WTC11 (cell line): Measurements from ENCODE around the gene MTREX. TPM values are rescaled to one million over a fixed set of nuclear protein-coding genes. Genes with fewer than 3 reads are reported as not detected.

Source experiments
- ATAC-seq: fragments of 200-7000 bp; cut with Tn5 transposase; 2 replicates; pipeline ENCODE4 v1.10.0; 2021; ENCODE audit warnings: mild to moderate bottlenecking, moderate library complexity
- CTCF ChIA-PET: fragments of 300-600 bp; sonication (Branson Sonifier 250); formaldehyde crosslinking; loops from one replicate; lab custom pipeline; 2021; ENCODE audit warnings: antibody characterized with exemption; lab: Charles Lee
- POLR2A ChIA-PET: fragments of 350-600 bp; sonication (Branson Sonifier 250); formaldehyde crosslinking; loops from one replicate; lab custom pipeline; 2021; ENCODE audit warnings: antibody characterized with exemption; lab: Charles Lee
- DNase-seq: peaks from one replicate; pipeline ENCODE4 v3.0.0; 2021; ENCODE audit warnings: low spot score
- H3K27ac Mint-ChIP-seq: 2 replicates; pipeline ENCODE4 v1.8.0; 2021; ENCODE audit warnings: mixed read lengths
- H3K27me3 Mint-ChIP-seq: 2 replicates; pipeline ENCODE4 v1.8.0; 2021; ENCODE audit warnings: low read depth, mild to moderate bottlenecking, moderate library complexity, mixed read lengths
- H3K36me3 Mint-ChIP-seq: 2 replicates; pipeline ENCODE4 v1.8.0; 2021; ENCODE audit warnings: mixed read lengths
- H3K4me1 Mint-ChIP-seq: 2 replicates; pipeline ENCODE4 v1.8.0; 2022; ENCODE audit warnings: mixed read lengths
- H3K4me3 Mint-ChIP-seq: 2 replicates; pipeline ENCODE4 v1.8.0; 2021; ENCODE audit warnings: mild to moderate bottlenecking, moderate library complexity, mixed read lengths
- H3K9me3 Mint-ChIP-seq: 2 replicates; pipeline ENCODE4 v1.8.0; 2021; ENCODE audit warnings: mixed read lengths
- KAT7 ChIP-seq: sonication (generic); formaldehyde crosslinking; IDR thresholded peaks from 2 replicates; pipeline ENCODE4 v1.8.1; 2023; ENCODE audit warnings: missing genetic modification reagents, mild to moderate bottlenecking, borderline replicate concordance
- NFATC4 ChIP-seq: fragments of 250-450 bp; sonication (Bioruptor Pico); IDR thresholded peaks from 2 replicates; pipeline ENCODE4 v1.9.0; 2021; ENCODE audit warnings: mild to moderate bottlenecking
- PRRX2 ChIP-seq: fragments of 250-450 bp; sonication (Bioruptor Pico); IDR thresholded peaks from 2 replicates; pipeline ENCODE4 v1.8.0; 2021; ENCODE audit warnings: mild to moderate bottlenecking
- ZNF232 ChIP-seq: sonication (generic); formaldehyde crosslinking; IDR thresholded peaks from 2 replicates; pipeline ENCODE4 v1.8.0; 2022; ENCODE audit warnings: mild to moderate bottlenecking, missing genetic modification reagents
- ZNF416 ChIP-seq: fragments of 250-450 bp; sonication (Bioruptor Pico); IDR thresholded peaks from 2 replicates; pipeline ENCODE4 v1.9.0; 2021; ENCODE audit warnings: mild to moderate bottlenecking, inconsistent platforms
- total RNA-seq: library from RNA; stranded (reverse); gene quantifications from 3 replicates; pipeline ENCODE4 v1.2.3, GENCODE V29; 2021
- TF ChIP-seq, protein P1 (sequence below): sonication (generic); formaldehyde crosslinking; conservative IDR thresholded peaks from 2 replicates; pipeline ENCODE4 v1.8.1; 2023; ENCODE audit warnings: mild to moderate bottlenecking, low read depth, missing genetic modification reagents, moderate library complexity
- TF ChIP-seq, protein P2 (sequence below): sonication (generic); formaldehyde crosslinking; IDR thresholded peaks from 2 replicates; pipeline ENCODE4 v1.8.1; 2022; ENCODE audit warnings: low read depth, missing genetic modification reagents, borderline replicate concordance
- TF ChIP-seq, protein P3 (sequence below): sonication (generic); formaldehyde crosslinking; IDR thresholded peaks from 2 replicates; pipeline ENCODE4 v1.8.0; 2022; ENCODE audit warnings: mild to moderate bottlenecking, missing genetic modification reagents
- TF ChIP-seq, protein P4 (sequence below): sonication (generic); formaldehyde crosslinking; IDR thresholded peaks from 2 replicates; pipeline ENCODE4 v1.8.1; 2023; ENCODE audit warnings: mild to moderate bottlenecking, missing genetic modification reagents, moderate library complexity
- TF ChIP-seq, protein P5 (sequence below): sonication (generic); formaldehyde crosslinking; IDR thresholded peaks from 2 replicates; pipeline ENCODE4 v1.8.1; 2023; ENCODE audit warnings: mild to moderate bottlenecking, missing genetic modification reagents

The MTREX gene
- total RNA-seq, 1 experiment from 2014 or later = 110 TPM

DNA sequence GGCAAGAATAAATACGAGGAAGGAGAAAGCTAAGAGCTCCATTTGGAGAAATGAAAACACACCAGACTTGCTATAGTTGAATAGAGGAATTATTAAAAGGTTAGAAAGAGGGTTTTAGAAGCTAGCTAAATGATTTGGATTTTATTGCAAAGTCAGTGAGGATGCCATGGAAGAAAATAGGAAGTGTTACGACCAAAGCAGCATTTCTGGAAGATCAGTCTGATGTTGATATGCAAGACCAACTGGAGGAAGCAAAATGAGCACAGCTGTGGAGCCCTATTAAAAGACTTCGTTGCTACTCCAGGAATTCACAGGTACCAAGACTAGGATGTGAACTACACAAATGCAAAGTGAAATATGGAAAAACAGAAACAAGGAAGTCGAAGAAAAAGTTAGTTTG, 2.4 kb upstream of the MTREX start (continued):
- TF ChIP-seq, protein P1, sequence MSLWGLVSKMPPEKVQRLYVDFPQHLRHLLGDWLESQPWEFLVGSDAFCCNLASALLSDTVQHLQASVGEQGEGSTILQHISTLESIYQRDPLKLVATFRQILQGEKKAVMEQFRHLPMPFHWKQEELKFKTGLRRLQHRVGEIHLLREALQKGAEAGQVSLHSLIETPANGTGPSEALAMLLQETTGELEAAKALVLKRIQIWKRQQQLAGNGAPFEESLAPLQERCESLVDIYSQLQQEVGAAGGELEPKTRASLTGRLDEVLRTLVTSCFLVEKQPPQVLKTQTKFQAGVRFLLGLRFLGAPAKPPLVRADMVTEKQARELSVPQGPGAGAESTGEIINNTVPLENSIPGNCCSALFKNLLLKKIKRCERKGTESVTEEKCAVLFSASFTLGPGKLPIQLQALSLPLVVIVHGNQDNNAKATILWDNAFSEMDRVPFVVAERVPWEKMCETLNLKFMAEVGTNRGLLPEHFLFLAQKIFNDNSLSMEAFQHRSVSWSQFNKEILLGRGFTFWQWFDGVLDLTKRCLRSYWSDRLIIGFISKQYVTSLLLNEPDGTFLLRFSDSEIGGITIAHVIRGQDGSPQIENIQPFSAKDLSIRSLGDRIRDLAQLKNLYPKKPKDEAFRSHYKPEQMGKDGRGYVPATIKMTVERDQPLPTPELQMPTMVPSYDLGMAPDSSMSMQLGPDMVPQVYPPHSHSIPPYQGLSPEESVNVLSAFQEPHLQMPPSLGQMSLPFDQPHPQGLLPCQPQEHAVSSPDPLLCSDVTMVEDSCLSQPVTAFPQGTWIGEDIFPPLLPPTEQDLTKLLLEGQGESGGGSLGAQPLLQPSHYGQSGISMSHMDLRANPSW (CRISPR knock-in tag) = no peak
- TF ChIP-seq, protein P2, sequence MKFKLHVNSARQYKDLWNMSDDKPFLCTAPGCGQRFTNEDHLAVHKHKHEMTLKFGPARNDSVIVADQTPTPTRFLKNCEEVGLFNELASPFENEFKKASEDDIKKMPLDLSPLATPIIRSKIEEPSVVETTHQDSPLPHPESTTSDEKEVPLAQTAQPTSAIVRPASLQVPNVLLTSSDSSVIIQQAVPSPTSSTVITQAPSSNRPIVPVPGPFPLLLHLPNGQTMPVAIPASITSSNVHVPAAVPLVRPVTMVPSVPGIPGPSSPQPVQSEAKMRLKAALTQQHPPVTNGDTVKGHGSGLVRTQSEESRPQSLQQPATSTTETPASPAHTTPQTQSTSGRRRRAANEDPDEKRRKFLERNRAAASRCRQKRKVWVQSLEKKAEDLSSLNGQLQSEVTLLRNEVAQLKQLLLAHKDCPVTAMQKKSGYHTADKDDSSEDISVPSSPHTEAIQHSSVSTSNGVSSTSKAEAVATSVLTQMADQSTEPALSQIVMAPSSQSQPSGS (CRISPR knock-in tag) = no peak
- no peak for TF ChIP-seq NFATC4
- no peak for TF ChIP-seq KAT7 (CRISPR knock-in tag)

DNA sequence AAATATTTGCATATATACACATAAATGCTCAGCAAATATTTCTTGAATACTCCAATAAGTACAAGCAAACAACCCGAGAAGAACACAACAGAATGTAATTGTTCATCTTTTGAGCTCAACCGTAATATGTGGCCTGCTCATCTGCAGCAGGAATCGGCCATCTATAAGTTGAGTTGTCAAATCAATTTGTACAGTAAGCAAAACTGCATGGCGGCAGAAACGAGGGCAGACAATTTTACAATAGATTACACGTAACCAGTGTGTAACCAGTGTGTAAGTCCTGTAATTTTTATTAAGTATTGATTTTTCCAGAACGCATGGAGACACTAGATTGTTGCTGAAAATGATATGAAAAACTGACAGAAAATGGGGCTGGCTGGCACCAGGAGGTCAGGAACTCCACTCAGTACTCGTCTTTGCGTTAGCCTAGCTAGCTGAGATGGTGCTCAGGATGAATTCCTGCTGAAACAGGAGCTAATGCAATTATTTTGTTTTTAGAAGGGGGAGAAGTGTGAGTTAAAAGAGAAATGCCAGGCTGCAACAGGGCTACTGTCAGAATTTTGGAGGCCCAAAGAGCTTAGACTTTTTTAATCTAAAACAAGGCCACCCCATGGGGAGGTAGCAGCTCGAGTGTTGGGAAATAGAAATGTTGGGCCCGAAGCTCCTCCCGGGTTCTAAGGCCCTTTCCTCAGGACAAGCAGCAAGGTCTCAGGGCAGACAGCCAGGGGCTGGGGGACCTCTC, 977 bp upstream of the MTREX start:
- ATAC-seq = no peak
- Mint-ChIP-seq H3K36me3 (peaks cover 15% of the 10 kb centered on the region), H3K9me3 (no peaks in the 10 kb centered on the region), H3K4me3 (no peak overlapping the region)
- DNase-seq = no peak
- POLR2A ChIA-PET = interaction anchor here (1.9 kb wide), 1 partner anchor 9 kb away, joined by 4 read pairs; no protein-coding TSS in a partner anchor
- TF ChIP-seq PRRX2 (CRISPR knock-in tag) = no peak
- no peak for TF ChIP-seq ZNF232 (CRISPR knock-in tag)
- TF ChIP-seq, protein P3, sequence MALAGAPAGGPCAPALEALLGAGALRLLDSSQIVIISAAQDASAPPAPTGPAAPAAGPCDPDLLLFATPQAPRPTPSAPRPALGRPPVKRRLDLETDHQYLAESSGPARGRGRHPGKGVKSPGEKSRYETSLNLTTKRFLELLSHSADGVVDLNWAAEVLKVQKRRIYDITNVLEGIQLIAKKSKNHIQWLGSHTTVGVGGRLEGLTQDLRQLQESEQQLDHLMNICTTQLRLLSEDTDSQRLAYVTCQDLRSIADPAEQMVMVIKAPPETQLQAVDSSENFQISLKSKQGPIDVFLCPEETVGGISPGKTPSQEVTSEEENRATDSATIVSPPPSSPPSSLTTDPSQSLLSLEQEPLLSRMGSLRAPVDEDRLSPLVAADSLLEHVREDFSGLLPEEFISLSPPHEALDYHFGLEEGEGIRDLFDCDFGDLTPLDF = no peak
- TF ChIP-seq, protein P4, sequence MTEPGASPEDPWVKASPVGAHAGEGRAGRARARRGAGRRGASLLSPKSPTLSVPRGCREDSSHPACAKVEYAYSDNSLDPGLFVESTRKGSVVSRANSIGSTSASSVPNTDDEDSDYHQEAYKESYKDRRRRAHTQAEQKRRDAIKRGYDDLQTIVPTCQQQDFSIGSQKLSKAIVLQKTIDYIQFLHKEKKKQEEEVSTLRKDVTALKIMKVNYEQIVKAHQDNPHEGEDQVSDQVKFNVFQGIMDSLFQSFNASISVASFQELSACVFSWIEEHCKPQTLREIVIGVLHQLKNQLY (CRISPR knock-in tag) = no peak
- no peak for TF ChIP-seq ZNF416 (CRISPR knock-in tag)
- TF ChIP-seq, protein P2 (CRISPR knock-in tag) = no peak
- TF ChIP-seq, all 79 proteins: peak for 0
- Mint-ChIP-seq H3K27ac (no peak overlapping the region), H3K4me1 (peaks cover 13% of the 10 kb centered on the region), H3K27me3 (no peaks in the 10 kb centered on the region)
- CTCF ChIA-PET = interaction anchor here (0.9 to 2.3 kb wide), 2 partner anchors 18 to 147 kb away, joined by 4 to 8 read pairs; partner anchors contain the start of gene GPX8

DNA sequence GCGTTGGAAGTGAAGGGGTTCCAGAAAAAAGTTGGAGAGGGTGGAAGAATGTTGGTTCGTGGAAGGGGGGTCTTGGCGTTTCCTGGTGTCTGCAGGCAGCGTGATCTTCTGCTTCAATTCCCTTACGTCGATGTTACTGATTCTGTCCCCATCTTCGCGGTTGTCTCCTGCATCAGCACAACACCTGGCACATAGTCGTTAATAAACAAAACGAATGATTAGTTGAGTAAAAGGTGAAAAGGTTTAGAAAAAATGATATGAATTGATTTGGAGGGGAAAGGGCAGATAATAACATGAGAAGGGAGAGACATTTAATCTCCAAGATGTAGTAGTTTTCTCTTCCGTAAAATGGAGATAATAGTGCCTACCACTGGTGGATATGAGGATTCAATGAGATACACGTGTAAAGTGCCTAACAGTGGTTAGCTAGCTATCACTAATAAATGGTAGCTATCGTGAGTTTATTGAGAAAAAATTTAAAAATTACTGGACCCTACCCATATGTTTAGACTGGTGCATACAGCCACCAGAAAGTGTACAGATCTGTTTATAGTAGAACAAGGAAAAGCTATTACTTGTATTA, 556 bp downstream of the MTREX start:
- Mint-ChIP-seq H3K9me3 (no peaks in the 10 kb centered on the region), H3K27ac (no peak overlapping the region), H3K4me3 (no peak overlapping the region), H3K36me3 (peaks cover 12% of the 10 kb centered on the region), H3K27me3 (no peaks in the 10 kb centered on the region), H3K4me1 (peaks cover 13% of the 10 kb centered on the region)
- ChIA-PET POLR2A (interaction anchor here (0.6 to 1.9 kb wide), 5 partner anchors 8 to 997 kb away, joined by 3 to 6 read pairs (median 4); no protein-coding TSS in a partner anchor), CTCF (interaction anchor here (1.3 to 2.3 kb wide), 2 partner anchors 16 to 132 kb away, joined by 4 to 8 read pairs; no protein-coding TSS in a partner anchor)
- TF ChIP-seq, protein P5, sequence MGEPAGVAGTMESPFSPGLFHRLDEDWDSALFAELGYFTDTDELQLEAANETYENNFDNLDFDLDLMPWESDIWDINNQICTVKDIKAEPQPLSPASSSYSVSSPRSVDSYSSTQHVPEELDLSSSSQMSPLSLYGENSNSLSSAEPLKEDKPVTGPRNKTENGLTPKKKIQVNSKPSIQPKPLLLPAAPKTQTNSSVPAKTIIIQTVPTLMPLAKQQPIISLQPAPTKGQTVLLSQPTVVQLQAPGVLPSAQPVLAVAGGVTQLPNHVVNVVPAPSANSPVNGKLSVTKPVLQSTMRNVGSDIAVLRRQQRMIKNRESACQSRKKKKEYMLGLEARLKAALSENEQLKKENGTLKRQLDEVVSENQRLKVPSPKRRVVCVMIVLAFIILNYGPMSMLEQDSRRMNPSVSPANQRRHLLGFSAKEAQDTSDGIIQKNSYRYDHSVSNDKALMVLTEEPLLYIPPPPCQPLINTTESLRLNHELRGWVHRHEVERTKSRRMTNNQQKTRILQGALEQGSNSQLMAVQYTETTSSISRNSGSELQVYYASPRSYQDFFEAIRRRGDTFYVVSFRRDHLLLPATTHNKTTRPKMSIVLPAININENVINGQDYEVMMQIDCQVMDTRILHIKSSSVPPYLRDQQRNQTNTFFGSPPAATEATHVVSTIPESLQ (CRISPR knock-in tag) = no peak
- TF ChIP-seq ZNF416 (CRISPR knock-in tag) = 0 out of 2 replicates have a peak, but pooled peaks have one; percentile 29
- ATAC-seq (no peak), DNase-seq (no peak)
